Ovary (tissue), 9 donors: ENCODE results near the gene C12orf76. TPM values are rescaled to one million over a fixed set of nuclear protein-coding genes. Genes with fewer than 3 reads are reported as not detected.

Source experiments
- DNase-seq, 5 donors: peaks; one replicate each; pipeline ENCODE4 v3.0.0-alpha.2; 2019 to 2020
- H3K27ac ChIP-seq, 2 donors: fragments of 200-600 bp; one replicate each; pipeline versions ENCODE4 v1.5.1 to v1.8.0; 2019 to 2022
- H3K27me3 ChIP-seq: fragments of 200-600 bp; one replicate; pipeline ENCODE4 v1.8.0; 2022
- H3K36me3 ChIP-seq: fragments of 200-600 bp; sonication (generic); one replicate; pipeline ENCODE4 v1.5.1; 2019
- H3K4me1 ChIP-seq: one replicate; pipeline ENCODE4 v1.8.1; 2013; ENCODE audit warnings: mild to moderate bottlenecking, moderate library complexity; ENCODE audit not compliant: insufficient read depth
- H3K4me3 ChIP-seq: fragments of 200-600 bp; sonication (generic); one replicate; pipeline ENCODE4 v1.5.1; 2017
- H3K9me3 ChIP-seq, 2 donors: fragments of 200-600 bp in 1 of 2; sonication (generic) in 1 of 2; one replicate each; pipeline versions ENCODE4 v1.5.1 to v1.8.1; 2013 to 2019; ENCODE audit warnings: mild to moderate bottlenecking in 1 of 2, moderate library complexity in 1 of 2
- CTCF ChIP-seq, 3 donors: fragments of 450-650 bp in 2 of 3; fragments of 200-600 bp in 1 of 3; IDR thresholded peaks; one replicate each; pipeline versions ENCODE4 v1.5.1 to v1.8.0; 2016 to 2022; ENCODE audit warnings: antibody characterized with exemption in 3 of 3, mild to moderate bottlenecking in 1 of 3
- EP300 ChIP-seq: sonication (generic); formaldehyde crosslinking; IDR thresholded peaks from one replicate; pipeline ENCODE4 v1.6.1; 2017; ENCODE audit warnings: antibody characterized with exemption
- POLR2A ChIP-seq: fragments of 450-650 bp; IDR thresholded peaks from one replicate; pipeline ENCODE4 v1.6.1; 2017; ENCODE audit warnings: antibody characterized with exemption, mild to moderate bottlenecking, moderate library complexity
- WGBS, 3 donors: extraction: QIAGEN DNeasy Blood & Tissue Kit in 1 of 3; methylation state at CpG; one replicate each; pipeline versions ENCODE4 v1.1.5 to v1.1.7; 2013 to 2017; 5-methylcytosine and 5-hydroxymethylcytosine counted together
- intact Hi-C, 4 donors: fragments of 100-400 bp; cut with DNase I; formaldehyde crosslinking; loops; one replicate each; pipeline versions ENCODE4 v1.11.0 to v1.15.1; 2022 to 2023
- polyA plus RNA-seq, 2 donors: library from polyadenylated mRNA; stranded (reverse); fragments of 200-250 nt in 1 of 2; fragments of 350-450 nt in 1 of 2; fragmentation: Illumina TruSeq in 1 of 2; extraction: RNeasy Lipid Tissue Mini Kit (QIAGEN cat#74804) in 1 of 2; gene quantifications; one replicate each; pipeline ENCODE4 v1.2.3, GENCODE V29; 2013 to 2014
- total RNA-seq, 7 donors: library from RNA; depleted of rRNA in 2 of 7; stranded (reverse); fragments of >200 nt in 2 of 7; fragmentation: NEBNext Ultra II Directional in 3 of 7; extraction: Animal tissue kit (Norgen Biotek cat#: 25700) in 3 of 7; gene quantifications; one replicate each; pipeline versions ENCODE4 v1.1.0 to v1.2.4, GENCODE V29; 2016 to 2023
- donor health status: DM: no; HTN: no; CAD: no; lungs with moderate emphysema.
- donor health status: DM: no; HTN: no; CAD: no.
- donor health status: Bipolar disorder and iron deficiency.
- donor health status: DM: yes; HTN: yes; CAD: no.
- donor health status: DM: no; HTN: no; CAD: no.
- donor health status: DM: yes; HTN: yes; CAD: no.

The C12orf76 gene
- total and polyA plus RNA-seq, 9 donors, result 11.6 to 24.9 (median 15.7) TPM

- intact Hi-C loops, result no loop called here
- Histone ChIP-seq H3K27me3 (no peaks in the 10 kb centered on the region), H3K36me3 (no peaks in the 10 kb centered on the region), H3K4me3 (no peak overlapping the region), H3K4me1 (no peaks in the 10 kb centered on the region), H3K27ac (no peak overlapping the region), H3K9me3 (no peaks in the 10 kb centered on the region)
- DNase-seq, result no peak
- 69 to 92% (median 77%) methylated on average over 2 of the region's 2 CpGs for WGBS, 3 donors
- TF ChIP-seq EP300, result no peak
- no peak for TF ChIP-seq POLR2A
- no peak for TF ChIP-seq CTCF (IDR thresholded peaks at IDR 0.05)
Measured at GRCh38 chr12:110029290-110029815, 19.0 kb downstream of the C12orf76 start.

- DNase-seq, result no peak
- intact Hi-C loops, result no loop called here
- 80 to 83% (median 81%) methylated on average over 6 of the region's 6 CpGs for WGBS, 3 donors
- Histone ChIP-seq H3K4me1 (no peaks in the 10 kb centered on the region), H3K36me3 (no peaks in the 10 kb centered on the region), H3K27ac (no peak overlapping the region), H3K27me3 (no peaks in the 10 kb centered on the region), H3K9me3 (no peaks in the 10 kb centered on the region), H3K4me3 (no peak overlapping the region)
- TF ChIP-seq CTCF (IDR thresholded peaks at IDR 0.05) (no peak), EP300 (no peak), POLR2A (no peak)
Measured at GRCh38 chr12:110028323-110028722, 20.0 kb downstream of the C12orf76 start.

- H3K4me3 ChIP-seq, result no peak overlapping the region
- intact Hi-C loops, result no loop called here
- H3K36me3 ChIP-seq, result no peaks in the 10 kb centered on the region
- H3K27ac ChIP-seq, result no peak overlapping the region
- TF ChIP-seq POLR2A (no peak), CTCF (IDR thresholded peaks at IDR 0.05) (no peak), EP300 (no peak)
- no peaks in the 10 kb centered on the region for H3K4me1 ChIP-seq
- no peaks in the 10 kb centered on the region for H3K9me3 ChIP-seq
- H3K27me3 ChIP-seq, result no peaks in the 10 kb centered on the region
- DNase-seq, result no peak
- WGBS, 3 donors, result 71 to 80% (median 76%) methylated on average over 2 of the region's 2 CpGs
Measured at GRCh38 chr12:110024051-110024450, 24.3 kb downstream of the C12orf76 start.

GRCh38 chr12:110023059-110023980, 25.0 kb downstream of the C12orf76 start:
- 31 to 47% (median 33%) methylated on average over 5 of the region's 5 CpGs for WGBS, 3 donors
- Histone ChIP-seq H3K9me3 (no peaks in the 10 kb centered on the region), H3K36me3 (no peaks in the 10 kb centered on the region), H3K27ac (no peak overlapping the region), H3K4me1 (no peaks in the 10 kb centered on the region), H3K4me3 (no peak overlapping the region), H3K27me3 (no peaks in the 10 kb centered on the region)
- intact Hi-C loops, result no loop called here
- TF ChIP-seq CTCF (IDR thresholded peaks at IDR 0.05) (no peak), EP300 (no peak), POLR2A (no peak)
- no peak for DNase-seq
